Stimulated activated CD4-positive, alpha-beta T cell treated with anti-CD3 and anti-CD28 coated beads, Interleukin-12 subunit alpha, Interleukin-12 subunit beta, amount 100 ng/mL, for 48 hours (primary cell): ENCODE data around the gene ADGRL2.

Experiments used
- DNase-seq, 3 donors: peaks; one replicate each; pipeline ENCODE4 v3.0.0-alpha.2; 2020; ENCODE audit warnings: low read depth in 2 of 3, low spot score in 1 of 3

Gene ADGRL2

GRCh38 chr1:81899214-81899821, 98.6 kb downstream of the ADGRL2 start:
- no peak for DNase-seq

GRCh38 chr1:81907575-81907974, 106.8 kb downstream of the ADGRL2 start:
- no peak for DNase-seq

GRCh38 chr1:81912383-81912782, 111.6 kb downstream of the ADGRL2 start:
- DNase-seq, result no peak

GRCh38 chr1:81915937-81916336, 115.2 kb downstream of the ADGRL2 start:
- no peak for DNase-seq

- DNase-seq, result no peak
Measured at GRCh38 chr1:81920245-81920740, 119.6 kb downstream of the ADGRL2 start.

GRCh38 chr1:81920886-81921285, 120.2 kb downstream of the ADGRL2 start:
- no peak for DNase-seq

- DNase-seq, result no peak
Measured at GRCh38 chr1:81921344-81921743, 120.6 kb downstream of the ADGRL2 start.

- no peak for DNase-seq
Measured at GRCh38 chr1:81921851-81922462, 121.2 kb downstream of the ADGRL2 start.

- no peak for DNase-seq
Measured at GRCh38 chr1:81922955-81923354, 122.2 kb downstream of the ADGRL2 start.

- DNase-seq, result no peak
Measured at GRCh38 chr1:81929106-81929505, 128.4 kb downstream of the ADGRL2 start.

GRCh38 chr1:81936853-81937252, 136.1 kb downstream of the ADGRL2 start:
- no peak for DNase-seq

GRCh38 chr1:81937791-81938450, 137.2 kb downstream of the ADGRL2 start:
- DNase-seq, result no peak

- no peak for DNase-seq
Measured at GRCh38 chr1:81948495-81948894, 147.8 kb downstream of the ADGRL2 start.

- DNase-seq, result no peak
Measured at GRCh38 chr1:81949421-81949820, 148.7 kb downstream of the ADGRL2 start.

- no peak for DNase-seq
Measured at GRCh38 chr1:81950037-81950436, 149.3 kb downstream of the ADGRL2 start.

GRCh38 chr1:81950591-81951244, 150.0 kb downstream of the ADGRL2 start:
- no peak for DNase-seq

- DNase-seq, result no peak
Measured at GRCh38 chr1:81954534-81955020, 153.8 kb downstream of the ADGRL2 start.

GRCh38 chr1:81967951-81968350, 167.2 kb downstream of the ADGRL2 start:
- no peak for DNase-seq

GRCh38 chr1:81970416-81970815, 169.7 kb downstream of the ADGRL2 start:
- DNase-seq, result no peak

- no peak for DNase-seq
Measured at GRCh38 chr1:81974222-81974841, 173.6 kb downstream of the ADGRL2 start.

- DNase-seq, result no peak
Measured at GRCh38 chr1:81974883-81975555, 174.3 kb downstream of the ADGRL2 start.
